GM03348 (cell line): ENCODE results near the gene SIPA1L2.
A peak's percentile ranks its signal among the peaks of the same experiment; 100 is the strongest.

Experiments used
- DNase-seq: peaks from one replicate; pipeline ENCODE4 v3.0.0; 2012; ENCODE audit warnings: low spot score

SIPA1L2 gene

GRCh38 chr1:232630047-232630893 lies at the start of gene SIPA1L2:
Gene SIPA1L2, minus strand, starts transcription at chr1:232630133. Its CDS starts 114,794 bp downstream, at chr1:232515339.
- peak; percentile 100 for DNase-seq

GRCh38 chr1:232678185-232678886 lies 48.4 kb upstream of the SIPA1L2 start:
- DNase-seq = no peak

GRCh38 chr1:232676307-232676706 lies 46.4 kb upstream of the SIPA1L2 start:
- no peak for DNase-seq

GRCh38 chr1:232675898-232676297 lies 46.0 kb upstream of the SIPA1L2 start:
- no peak for DNase-seq

DNA sequence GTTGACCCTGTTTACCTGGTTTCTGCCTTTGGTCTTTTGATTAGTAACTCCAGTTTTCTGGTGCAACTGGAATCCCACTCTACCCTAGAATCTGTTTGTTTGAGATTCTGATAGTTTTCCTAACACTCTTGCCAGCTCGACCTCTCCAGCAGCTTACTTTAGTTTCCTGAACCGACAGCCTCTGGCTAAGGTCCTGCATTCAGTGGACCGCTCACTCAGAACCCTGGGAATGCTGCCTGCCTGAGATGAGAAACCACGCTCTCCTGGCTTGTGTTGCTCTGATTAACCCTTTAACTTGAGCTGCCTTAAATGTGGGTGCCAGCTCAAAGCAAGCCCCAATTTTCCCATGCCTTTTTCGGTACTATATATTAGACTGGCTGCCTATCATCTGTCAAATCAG lies 45.3 kb upstream of the SIPA1L2 start:
- DNase-seq = no peak

DNA sequence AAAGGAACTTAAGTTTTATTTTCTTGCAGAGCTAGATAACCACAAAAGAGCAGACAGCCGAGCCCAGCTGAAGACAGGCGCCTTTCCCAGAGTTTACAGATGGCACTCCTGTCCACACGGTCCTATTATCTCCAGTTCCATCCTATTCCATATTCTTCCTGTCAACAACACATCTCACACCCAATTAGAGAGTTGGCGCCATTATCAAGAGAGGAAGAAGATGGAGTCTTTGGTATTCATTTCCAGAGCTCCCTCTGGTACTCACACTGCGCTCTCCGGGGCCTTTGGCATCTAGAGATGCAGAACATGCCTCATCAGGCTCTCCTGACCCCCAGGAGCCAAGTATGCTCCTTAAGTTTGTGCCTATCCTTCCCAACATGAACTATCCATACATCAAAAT lies 43.3 kb upstream of the SIPA1L2 start:
- DNase-seq = no peak

GRCh38 chr1:232669981-232670747 lies 40.2 kb upstream of the SIPA1L2 start:
- no peak for DNase-seq

DNA sequence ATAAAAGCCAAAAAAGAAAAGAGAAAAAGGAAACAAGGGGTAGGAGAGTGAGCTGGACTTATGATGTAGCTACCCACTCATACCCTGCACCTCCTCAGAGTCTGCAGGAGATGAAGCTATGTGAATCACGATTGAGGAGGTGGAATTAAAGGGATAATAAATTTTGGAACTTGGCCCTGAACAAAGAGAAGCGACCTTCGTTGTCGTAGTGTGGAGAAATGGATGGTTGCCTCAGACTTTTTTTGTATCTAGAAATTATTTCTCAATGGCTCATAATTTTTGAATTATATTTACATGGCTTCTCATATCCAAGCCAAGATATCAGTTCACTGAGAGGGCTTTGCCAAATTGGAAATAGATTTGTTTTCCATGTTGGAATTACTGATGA lies 37.8 kb upstream of the SIPA1L2 start:
- peak; percentile 16 for DNase-seq

- DNase-seq = no peak
These were observed 37.3 kb upstream of the SIPA1L2 start for GRCh38 chr1:232667094-232667777.

DNA sequence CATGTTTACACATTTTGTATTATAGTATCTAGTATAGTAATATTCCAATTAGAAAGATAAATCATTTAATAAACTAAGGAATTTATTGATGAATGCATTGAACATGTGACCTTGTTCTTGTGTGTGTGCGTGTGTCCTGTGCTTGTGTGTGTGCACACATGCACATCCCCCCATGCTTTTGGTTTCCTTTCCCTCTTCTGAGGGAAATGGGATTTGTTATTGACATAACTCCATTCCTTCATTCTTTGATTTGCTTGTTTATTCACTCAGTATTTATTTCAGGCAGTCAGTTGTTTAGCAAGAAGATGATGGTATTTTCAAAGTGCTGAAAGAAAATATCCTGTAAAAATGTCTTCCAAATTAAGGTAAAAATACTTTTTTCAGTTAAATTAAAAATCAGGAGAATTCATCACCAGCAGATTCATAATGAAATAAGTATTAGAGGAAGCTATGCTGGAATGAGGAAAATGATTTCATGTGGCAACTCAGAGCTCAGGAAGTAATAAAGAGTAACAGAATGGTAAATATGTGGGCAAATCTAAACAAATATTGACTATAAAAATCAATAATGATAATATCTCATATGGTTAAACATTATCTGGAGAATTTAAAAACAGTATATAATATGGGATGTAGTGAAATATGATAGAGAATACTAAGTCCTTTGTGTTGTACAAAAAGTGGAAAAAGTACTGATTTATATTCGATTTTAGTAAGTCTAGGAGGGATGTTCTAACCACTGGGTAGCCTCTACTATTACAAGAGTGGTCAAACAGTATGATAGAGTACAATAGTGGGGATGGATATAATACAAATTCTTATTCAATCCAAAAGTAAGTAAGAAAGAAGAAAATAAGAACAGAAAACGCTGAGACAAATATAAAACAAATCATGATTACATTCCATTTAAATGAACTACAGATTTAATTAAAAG lies 35.2 kb upstream of the SIPA1L2 start:
- DNase-seq = no peak

- no peak for DNase-seq
These were observed 33.0 kb upstream of the SIPA1L2 start for GRCh38 chr1:232662910-232663309.

GRCh38 chr1:232658386-232658785 lies 28.5 kb upstream of the SIPA1L2 start:
- DNase-seq = no peak

- DNase-seq = no peak
These were observed 27.6 kb upstream of the SIPA1L2 start for GRCh38 chr1:232657426-232658005.

DNA sequence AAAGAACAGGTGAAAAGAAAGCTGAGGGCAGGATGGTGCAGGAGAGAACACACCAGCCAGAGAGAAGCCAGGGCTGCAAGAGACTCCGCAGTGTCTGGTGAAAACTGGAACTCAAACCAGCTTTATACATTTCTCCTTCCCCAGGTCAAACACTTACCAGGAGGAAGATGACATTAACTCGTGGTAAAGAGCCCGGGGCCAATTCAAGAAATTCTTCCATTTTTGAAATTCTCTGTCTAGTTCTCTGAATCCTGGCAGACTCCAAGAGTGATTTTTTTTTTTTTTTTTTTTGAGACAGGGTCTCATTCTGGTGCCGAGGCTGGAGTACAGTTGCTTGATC lies 25.8 kb upstream of the SIPA1L2 start:
- no peak for DNase-seq

DNA sequence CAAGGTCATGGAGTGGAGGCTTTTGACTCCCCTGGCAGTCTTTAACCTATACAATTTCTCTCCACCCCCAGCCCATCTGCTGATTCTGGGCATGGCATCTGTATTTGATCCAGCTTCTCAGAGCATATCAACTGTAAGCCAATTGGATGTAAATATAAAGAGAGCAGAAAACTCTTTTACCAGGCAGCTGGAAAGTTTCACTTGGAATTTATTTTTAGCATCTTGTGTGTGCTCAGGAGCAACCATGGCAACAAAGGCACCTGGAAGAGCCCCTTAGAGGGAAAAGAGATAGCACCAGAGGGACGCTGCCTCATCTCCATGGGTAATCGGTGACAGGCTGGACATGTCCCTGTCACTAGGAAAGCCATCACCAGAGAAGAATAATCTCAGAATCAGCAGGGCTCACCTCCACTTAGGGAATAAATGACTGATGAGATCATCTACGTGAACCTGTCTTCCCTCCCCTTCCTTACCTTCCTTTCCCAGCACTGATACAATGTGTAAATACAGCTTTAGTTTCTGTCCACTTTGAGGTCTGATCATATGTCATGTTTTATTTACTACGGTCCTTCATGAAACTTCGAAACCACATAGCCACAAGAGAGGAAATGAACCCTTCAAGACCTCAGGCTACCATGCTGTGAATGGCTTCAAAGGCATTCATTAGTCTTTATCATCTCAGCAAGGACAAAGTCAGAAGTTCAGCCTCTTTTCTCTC lies 25.3 kb upstream of the SIPA1L2 start:
- DNase-seq = no peak

GRCh38 chr1:232653789-232654188 lies 23.9 kb upstream of the SIPA1L2 start:
- DNase-seq = no peak

DNA sequence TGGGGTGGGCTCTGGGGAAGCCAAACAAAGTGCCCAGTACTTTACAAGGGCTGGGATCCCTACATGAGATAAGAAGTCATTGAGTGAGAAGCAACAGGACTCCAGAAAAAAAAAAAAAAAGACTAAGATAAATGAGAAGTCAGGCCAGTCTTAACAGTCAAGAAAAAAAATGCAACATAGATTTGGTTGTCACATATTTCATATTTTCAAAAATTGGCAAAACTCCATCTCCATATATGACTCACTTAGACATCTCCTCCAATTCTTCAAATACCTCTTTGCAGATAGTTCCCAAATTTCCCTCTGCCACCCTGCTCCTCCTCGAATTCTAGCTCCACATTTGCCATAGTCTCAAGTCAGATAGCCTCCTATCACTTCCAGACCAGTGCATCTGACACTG lies 20.9 kb upstream of the SIPA1L2 start:
- DNase-seq = no peak

GRCh38 chr1:232650418-232650817 lies 20.5 kb upstream of the SIPA1L2 start:
- DNase-seq = no peak

DNA sequence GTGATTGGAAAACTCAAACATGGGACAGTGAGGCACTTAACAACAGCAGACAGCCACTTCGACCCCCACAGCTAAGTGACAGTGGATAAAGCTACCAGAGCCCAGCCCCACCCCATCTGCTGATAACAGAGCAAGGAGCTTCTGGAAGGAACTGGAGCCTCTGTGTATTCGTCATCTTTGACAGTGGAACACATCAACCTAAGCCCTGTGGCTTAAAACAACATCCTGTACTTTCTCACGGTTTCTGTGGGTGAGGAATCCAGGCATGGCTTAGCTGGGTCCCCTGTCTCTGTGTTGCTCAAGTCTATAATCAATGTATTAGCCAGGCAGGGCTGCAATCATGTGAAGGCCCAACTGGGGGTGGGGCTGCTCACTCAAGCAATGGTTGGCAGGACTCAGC lies 18.4 kb upstream of the SIPA1L2 start:
- no peak for DNase-seq

- no peak for DNase-seq
These were observed 14.3 kb upstream of the SIPA1L2 start for GRCh38 chr1:232644209-232644608.
